AG08395 (cell line): Measurements from ENCODE around the gene IL5.
A peak's percentile ranks its signal among the peaks of the same experiment; 100 is the strongest.
"Not testable (repeated sequence)": the region's sequence is repeated elsewhere in the genome, so short reads cannot be mapped to it uniquely, and the experiment has no call there.

Experiments
- DNase-seq: peaks from one replicate; pipeline ENCODE4 v3.0.0; 2012; ENCODE audit warnings: mixed read lengths, low spot score

IL5 gene

GRCh38 chr5:132543472-132544201 lies at the start of gene IL5:
Gene IL5 (minus strand): TSS chr5:132543522. CDS start chr5:132543478, 44 bp downstream.
- no peak for DNase-seq

- no peak for DNase-seq
These were observed 49.2 kb upstream of the IL5 start for GRCh38 chr5:132592521-132592920.

- DNase-seq = peak; percentile 5
These were observed 47.8 kb upstream of the IL5 start for GRCh38 chr5:132591145-132591544.

GRCh38 chr5:132589467-132589866 lies 46.1 kb upstream of the IL5 start:
- DNase-seq = no peak

GRCh38 chr5:132586063-132586462 lies 42.7 kb upstream of the IL5 start:
- DNase-seq = no peak

- not testable (repeated sequence) for DNase-seq
These were observed 41.2 kb upstream of the IL5 start for GRCh38 chr5:132584560-132584959.

GRCh38 chr5:132576123-132576522 lies 32.8 kb upstream of the IL5 start:
- DNase-seq = no peak

- DNase-seq = no peak
These were observed 23.3 kb upstream of the IL5 start for GRCh38 chr5:132566657-132567056.

GRCh38 chr5:132564555-132564954 lies 21.2 kb upstream of the IL5 start:
- DNase-seq = not testable (repeated sequence)

- no peak for DNase-seq
These were observed 18.3 kb upstream of the IL5 start for GRCh38 chr5:132561601-132562000.

- DNase-seq = no peak
These were observed 16.2 kb upstream of the IL5 start for GRCh38 chr5:132559383-132560060.

GRCh38 chr5:132557478-132558172 lies 14.3 kb upstream of the IL5 start:
- DNase-seq = peak; percentile 22

- DNase-seq = peak; percentile 93
These were observed 13.6 kb upstream of the IL5 start, which contains the start of gene RAD50 for GRCh38 chr5:132556763-132557477. Gene RAD50 (plus strand): TSS chr5:132556977. CDS start chr5:132557325, 348 bp downstream.

GRCh38 chr5:132556153-132556762 lies 12.9 kb upstream of the IL5 start:
- DNase-seq = no peak

- DNase-seq = no peak
These were observed 6.3 kb upstream of the IL5 start for GRCh38 chr5:132549576-132549975.

- DNase-seq = not testable (repeated sequence)
These were observed 5.5 kb upstream of the IL5 start for GRCh38 chr5:132548834-132549233.

GRCh38 chr5:132547269-132547668 lies 3.9 kb upstream of the IL5 start:
- DNase-seq = no peak

- DNase-seq = no peak
These were observed 2.8 kb upstream of the IL5 start for GRCh38 chr5:132546108-132546507.

GRCh38 chr5:132540764-132541163 lies 2.6 kb downstream of the IL5 start:
- DNase-seq = no peak

GRCh38 chr5:132540149-132540548 lies 3.2 kb downstream of the IL5 start:
- DNase-seq = no peak

- no peak for DNase-seq
These were observed 3.6 kb downstream of the IL5 start for GRCh38 chr5:132539716-132540115.

- DNase-seq = no peak
These were observed 12.4 kb downstream of the IL5 start for GRCh38 chr5:132530946-132531345.
